GM23338 (cell line): ENCODE results near the gene LTB. TPM values are rescaled to one million over a fixed set of nuclear protein-coding genes. Genes with fewer than 3 reads are reported as not detected.
A peak's percentile ranks its signal among the peaks of the same experiment; 100 is the strongest.

Experiments
- ATAC-seq: fragments of 200-7000 bp; cut with Tn5 transposase; 3 replicates; pipeline ENCODE4 v1.9.1; 2020
- DNase-seq: peaks from one replicate; pipeline ENCODE4 v3.0.0-alpha.2; 2015; ENCODE audit warnings: low spot score
- H2AFZ ChIP-seq: fragments of 200-600 bp; sonication (generic); 2 replicates; pipeline ENCODE4 v1.8.0; 2016; ENCODE audit warnings: antibody characterized with exemption, mild to moderate bottlenecking, moderate library complexity
- H3F3A ChIP-seq: fragments of 200-600 bp; sonication (generic); replicated peaks from 2 replicates; pipeline ENCODE4 v1.8.0; 2017; ENCODE audit warnings: antibody characterized with exemption, mixed run types, low read depth
- H3K27ac ChIP-seq: fragments of 200-600 bp; sonication (generic); 2 replicates; pipeline ENCODE4 v1.6.1; 2016; ENCODE audit warnings: low read depth
- H3K27me3 ChIP-seq: fragments of 200-600 bp; sonication (generic); 2 replicates; pipeline ENCODE4 v1.8.0; 2016; ENCODE audit warnings: mild to moderate bottlenecking, mixed run types, moderate library complexity; ENCODE audit not compliant: insufficient read depth
- H3K36me3 ChIP-seq: fragments of 200-600 bp; sonication (generic); 2 replicates; pipeline ENCODE4 v1.8.0; 2016; ENCODE audit warnings: mild to moderate bottlenecking; ENCODE audit not compliant: insufficient read depth
- H3K4me1 ChIP-seq: fragments of 200-600 bp; sonication (generic); 2 replicates; pipeline ENCODE4 v1.8.0; 2016; ENCODE audit warnings: mild to moderate bottlenecking, moderate library complexity; ENCODE audit not compliant: insufficient read depth
- H3K4me2 ChIP-seq: fragments of 200-600 bp; sonication (generic); 2 replicates; pipeline ENCODE4 v1.7.1; 2017; ENCODE audit warnings: mixed run types
- H3K4me3 ChIP-seq: fragments of 200-600 bp; sonication (generic); 2 replicates; pipeline ENCODE4 v1.6.1; 2016; ENCODE audit warnings: mixed run types
- H3K79me2 ChIP-seq: fragments of 200-600 bp; sonication (generic); replicated peaks from 2 replicates; pipeline ENCODE4 v1.8.0; 2017; ENCODE audit warnings: mild to moderate bottlenecking; ENCODE audit not compliant: insufficient read depth
- H3K9me2 ChIP-seq: fragments of 200-600 bp; sonication (generic); 2 replicates; pipeline ENCODE4 v1.8.0; 2017; ENCODE audit not compliant: insufficient read depth
- H4K20me1 ChIP-seq: fragments of 200-600 bp; sonication (generic); replicated peaks from 2 replicates; pipeline ENCODE4 v1.8.0; 2017; ENCODE audit warnings: mild to moderate bottlenecking; ENCODE audit not compliant: insufficient read depth
- H3K27ac Mint-ChIP-seq: 2 replicates; pipeline ENCODE4 v1.8.0; 2020; ENCODE audit warnings: inconsistent platforms, mild to moderate bottlenecking, moderate library complexity, mixed read lengths
- H3K27me3 Mint-ChIP-seq: 3 replicates; pipeline ENCODE4 v1.8.0; 2022; ENCODE audit warnings: low read depth, mild to moderate bottlenecking, moderate library complexity, mixed read lengths, inconsistent platforms; ENCODE audit not compliant: insufficient read depth, poor library complexity
- H3K36me3 Mint-ChIP-seq: 3 replicates; pipeline ENCODE4 v1.8.0; 2021; ENCODE audit warnings: low read depth, mild to moderate bottlenecking, inconsistent platforms, moderate library complexity, mixed read lengths
- H3K4me1 Mint-ChIP-seq: 3 replicates; pipeline ENCODE4 v1.8.0; 2020; ENCODE audit warnings: mild to moderate bottlenecking, inconsistent platforms, mixed read lengths
- H3K4me3 Mint-ChIP-seq: 3 replicates; pipeline ENCODE4 v1.8.0; 2021; ENCODE audit warnings: moderate library complexity, mild to moderate bottlenecking, inconsistent platforms, mixed read lengths
- H3K9me3 Mint-ChIP-seq: 3 replicates; pipeline ENCODE4 v1.8.0; 2020; ENCODE audit warnings: moderate library complexity, mild to moderate bottlenecking, inconsistent platforms, mixed read lengths
- CREB1 ChIP-seq: fragments of 250-450 bp; sonication (Bioruptor Pico); IDR thresholded peaks from 2 replicates; pipeline ENCODE4 v1.5.0; 2020; ENCODE audit warnings: low read depth, mild to moderate bottlenecking, moderate library complexity
- CTCF ChIP-seq, 2 experiments: fragments of 200-600 bp in 1 of 2; sonication (generic) in 1 of 2; conservative IDR thresholded peaks; 2 replicates each; pipeline versions ENCODE4 v1.5.1 to v1.6.1; 2016 to 2017; ENCODE audit warnings: antibody characterized with exemption in 2 of 2, low read depth in 2 of 2, mild to moderate bottlenecking in 2 of 2, moderate library complexity in 1 of 2
- JUNB ChIP-seq: IDR thresholded peaks from one replicate; pipeline ENCODE4 v1.6.1; 2016; ENCODE audit warnings: antibody characterized with exemption; ENCODE audit not compliant: unreplicated experiment
- STAT1 ChIP-seq: IDR thresholded peaks from one replicate; pipeline ENCODE4 v1.6.1; 2016; ENCODE audit warnings: antibody characterized with exemption; ENCODE audit not compliant: unreplicated experiment
- ZNF462 ChIP-seq: fragments of 250-450 bp; sonication (Bioruptor Pico); IDR thresholded peaks from 2 replicates; pipeline ENCODE4 v1.5.0; 2020; ENCODE audit warnings: mild to moderate bottlenecking, moderate library complexity
- polyA plus RNA-seq: library from polyadenylated mRNA; unstranded; fragments of >200 nt; fragmentation: Nextera tagmentation; extraction: Ambion mirVana; gene quantifications from 2 replicates; pipeline ENCODE4 v1.2.1, GENCODE V29; 2016
- total RNA-seq: library from RNA; depleted of rRNA; stranded (reverse); fragments of >200 nt; shearing (Covaris generic); gene quantifications from 2 replicates; pipeline ENCODE4 v1.2.3, GENCODE V29; 2014

LTB gene
- total and polyA plus RNA-seq, 2 experiments from 2014 or later: 1.7 TPM; not detected in 1

- TF ChIP-seq CREB1 (CRISPR knock-in tag) (no peak), ZNF462 (CRISPR knock-in tag) (no peak), CTCF (conservative IDR thresholded peaks at IDR 0.05; ENCODE audit: low read depth in 2 of 2) (no peak), STAT1 (no peak)
Observed at GRCh38 chr6:31586008-31586407, 3.8 kb upstream of the LTB start, which contains the start of gene LST1 (continued).

GRCh38 chr6:31585491-31585890 is 3.3 kb upstream of the LTB start:
- Mint-ChIP-seq H3K4me3 (no peak overlapping the region; the same call in 2 of the 3 replicates), H3K36me3 (no peaks in the 10 kb centered on the region; the same call in 2 of the 3 replicates), H3K4me1 (peaks cover 22% of the 10 kb centered on the region), H3K9me3 (peaks cover 3% of the 10 kb centered on the region; the same call in 1 of the 3 replicates), H3K27ac (no peak overlapping the region), H3K27me3 (peaks cover 28% of the 10 kb centered on the region)
- Histone ChIP-seq H3K4me3 (no peak overlapping the region), H3K4me2 (no peak overlapping the region), H3K27ac (no peak overlapping the region), H3K4me1 (peaks cover 4% of the 10 kb centered on the region; the same call in 1 of the 2 replicates), H3K9me2 (no peaks in the 10 kb centered on the region), H3F3A (no peaks in the 10 kb centered on the region), H3K36me3 (no peaks in the 10 kb centered on the region), H2AFZ (no peak overlapping the region), H4K20me1 (no peaks in the 10 kb centered on the region), H3K27me3 (peaks cover 13% of the 10 kb centered on the region), H3K79me2 (no peaks in the 10 kb centered on the region)
- DNase-seq: peak; percentile 81
- ATAC-seq: peak; percentile 22
- TF ChIP-seq CTCF (conservative IDR thresholded peaks at IDR 0.05; ENCODE audit: low read depth in 2 of 2) (peak; percentile 75 to 81), JUNB (no peak)
